Cerebellar cortex (tissue), 1 donor: ENCODE measurements around the gene ELOVL4.

Source experiments
- DNase-seq: peaks from one replicate; pipeline ENCODE4 v3.0.0-alpha.2; 2015; ENCODE audit warnings: low spot score

ELOVL4 gene

GRCh38 chr6:79947191-79948186, at the start of gene ELOVL4:
Gene ELOVL4, minus strand, starts transcription at chr6:79947553. Its CDS starts 274 bp downstream, at chr6:79947279.
- peak; percentile 89 for DNase-seq

GRCh38 chr6:79993911-79994309, 46.6 kb upstream of the ELOVL4 start:
- DNase-seq, result no peak

GRCh38 chr6:79993012-79993910, 45.9 kb upstream of the ELOVL4 start:
- no peak for DNase-seq

GRCh38 chr6:79989641-79990040, 42.3 kb upstream of the ELOVL4 start:
- no peak for DNase-seq

- DNase-seq, result no peak
Observed at GRCh38 chr6:79985128-79985527, 37.8 kb upstream of the ELOVL4 start.

GRCh38 chr6:79984261-79984660, 36.9 kb upstream of the ELOVL4 start:
- DNase-seq, result peak; percentile 27

GRCh38 chr6:79981652-79982051, 34.3 kb upstream of the ELOVL4 start:
- DNase-seq, result no peak

- DNase-seq, result no peak
Observed at GRCh38 chr6:79971193-79971592, 23.8 kb upstream of the ELOVL4 start.

- DNase-seq, result no peak
Observed at GRCh38 chr6:79969784-79970183, 22.4 kb upstream of the ELOVL4 start.

GRCh38 chr6:79967178-79967577, 19.8 kb upstream of the ELOVL4 start:
- no peak for DNase-seq

GRCh38 chr6:79964607-79965081, 17.3 kb upstream of the ELOVL4 start:
- DNase-seq, result no peak

GRCh38 chr6:79954849-79955248, 7.5 kb upstream of the ELOVL4 start:
- DNase-seq, result no peak

GRCh38 chr6:79949233-79949632, 1.9 kb upstream of the ELOVL4 start:
- peak; percentile 74 for DNase-seq

GRCh38 chr6:79946272-79947190, 822 bp downstream of the ELOVL4 start:
- peak; percentile 67 for DNase-seq

GRCh38 chr6:79943133-79943532, 4.2 kb downstream of the ELOVL4 start:
- DNase-seq, result no peak

- DNase-seq, result no peak
Observed at GRCh38 chr6:79941489-79942151, 5.7 kb downstream of the ELOVL4 start.

GRCh38 chr6:79928478-79928998, 18.8 kb downstream of the ELOVL4 start:
- no peak for DNase-seq

- DNase-seq, result no peak
Observed at GRCh38 chr6:79927758-79928157, 19.6 kb downstream of the ELOVL4 start.

GRCh38 chr6:79923270-79923669, 24.1 kb downstream of the ELOVL4 start:
- no peak for DNase-seq

- DNase-seq, result no peak
Observed at GRCh38 chr6:79922018-79922417, 25.3 kb downstream of the ELOVL4 start.

GRCh38 chr6:79913369-79913768, 34.0 kb downstream of the ELOVL4 start:
- peak; percentile 48 for DNase-seq
